ENCODE data around the gene ZNF576.

ZNF576 gene

GRCh38 chr19:43592800-43593350 is 3.5 kb upstream of the ZNF576 start:
- H2BK5ac ChIP-seq (ENCODE audit: low read length): no peak overlapping the region
- no peak overlapping the region for H2BK120ac ChIP-seq (ENCODE audit: low read depth, low read length)
- no peak overlapping the region for H3K56ac ChIP-seq (ENCODE audit: low read length)
- H3K36me3 ChIP-seq (ENCODE audit: control insufficient read depth, insufficient read depth, low read length): no peaks in the 10 kb centered on the region
- H3K79me2 ChIP-seq (ENCODE audit: control insufficient read depth, insufficient read depth, low read length): peaks cover 11% of the 10 kb centered on the region
- H2AK5ac ChIP-seq (ENCODE audit: low read length): no peak overlapping the region
- H3K4me1 ChIP-seq (ENCODE audit: control insufficient read depth, low read depth, low read length): peaks cover 1% of the 10 kb centered on the region
- H2BK15ac ChIP-seq (replicated peaks; ENCODE audit: low read depth): no peak overlapping the region
- H3K18ac ChIP-seq (ENCODE audit: low read length): no peak overlapping the region
- no peak overlapping the region for H3K4me3 ChIP-seq (ENCODE audit: low read length)
- H3K23ac ChIP-seq (ENCODE audit: low read length): no peak overlapping the region
- H3K4me2 ChIP-seq (ENCODE audit: low read length): no peak overlapping the region
- no peaks in the 10 kb centered on the region for H3K27me3 ChIP-seq (ENCODE audit: insufficient read depth, low read length, poor library complexity)
- H4K8ac ChIP-seq (ENCODE audit: low read depth, low read length): no peak overlapping the region
- H4K5ac ChIP-seq (ENCODE audit: low read length): no peak overlapping the region
- WGBS (ENCODE audit: extremely low coverage, insufficient coverage, low lambda C conversion rate): no CpG with 5 or more reads among the region's 37 CpGs
- no peak overlapping the region for H3K4ac ChIP-seq (ENCODE audit: low read depth, low read length)
- peaks cover 8% of the 10 kb centered on the region for H3K79me1 ChIP-seq (ENCODE audit: low read length)
- no peak overlapping the region for H3K27ac ChIP-seq (ENCODE audit: low read depth, low read length)
- DNase-seq: no peak
- no peak overlapping the region for H3K9ac ChIP-seq (ENCODE audit: low read length)

GRCh38 chr19:43594081-43594697 is 2.2 kb upstream of the ZNF576 start:
- Histone ChIP-seq H4K5ac (ENCODE audit: low read length) (no peak overlapping the region), H3K27me3 (ENCODE audit: insufficient read depth, low read length, poor library complexity) (no peaks in the 10 kb centered on the region), H3K9ac (ENCODE audit: low read length) (peak overlapping the region; percentile 89), H2AK5ac (ENCODE audit: low read length) (no peak overlapping the region), H4K8ac (ENCODE audit: low read depth, low read length) (no peak overlapping the region), H3K79me2 (ENCODE audit: control insufficient read depth, insufficient read depth, low read length) (peaks cover 17% of the 10 kb centered on the region), H3K4me2 (ENCODE audit: low read length) (no peak overlapping the region), H3K4ac (ENCODE audit: low read depth, low read length) (no peak overlapping the region), H3K18ac (ENCODE audit: low read length) (no peak overlapping the region), H3K36me3 (ENCODE audit: control insufficient read depth, insufficient read depth, low read length) (no peaks in the 10 kb centered on the region), H3K4me3 (ENCODE audit: low read length) (no peak overlapping the region), H2BK120ac (ENCODE audit: low read depth, low read length) (no peak overlapping the region), H3K23ac (ENCODE audit: low read length) (no peak overlapping the region), H3K79me1 (ENCODE audit: low read length) (peaks cover 16% of the 10 kb centered on the region), H3K56ac (ENCODE audit: low read length) (peak overlapping the region; percentile 42), H3K27ac (ENCODE audit: low read depth, low read length) (no peak overlapping the region), H2BK5ac (ENCODE audit: low read length) (no peak overlapping the region), H3K4me1 (ENCODE audit: control insufficient read depth, low read depth, low read length) (peaks cover 1% of the 10 kb centered on the region), H2BK15ac (replicated peaks; ENCODE audit: low read depth) (no peak overlapping the region)
- no CpG with 5 or more reads among the region's 10 CpGs for WGBS (ENCODE audit: extremely low coverage, insufficient coverage, low lambda C conversion rate)
- DNase-seq: no peak

GRCh38 chr19:43594710-43595604 is 1.4 kb upstream of the ZNF576 start:
- Histone ChIP-seq H2AK5ac (ENCODE audit: low read length) (no peak overlapping the region), H3K18ac (ENCODE audit: low read length) (peak overlapping the region; percentile 30), H3K4me2 (ENCODE audit: low read length) (peak overlapping the region; percentile 79), H3K9ac (ENCODE audit: low read length) (peak overlapping the region; percentile 89), H3K4me1 (ENCODE audit: control insufficient read depth, low read depth, low read length) (peaks cover 1% of the 10 kb centered on the region), H3K27ac (ENCODE audit: low read depth, low read length) (no peak overlapping the region), H3K4me3 (ENCODE audit: low read length) (peak overlapping the region; percentile 85), H3K4ac (ENCODE audit: low read depth, low read length) (no peak overlapping the region), H2BK15ac (replicated peaks; ENCODE audit: low read depth) (no peak overlapping the region), H3K36me3 (ENCODE audit: control insufficient read depth, insufficient read depth, low read length) (no peaks in the 10 kb centered on the region), H3K79me1 (ENCODE audit: low read length) (peaks cover 16% of the 10 kb centered on the region), H3K79me2 (ENCODE audit: control insufficient read depth, insufficient read depth, low read length) (peaks cover 17% of the 10 kb centered on the region), H4K5ac (ENCODE audit: low read length) (no peak overlapping the region), H3K27me3 (ENCODE audit: insufficient read depth, low read length, poor library complexity) (no peaks in the 10 kb centered on the region), H2BK5ac (ENCODE audit: low read length) (no peak overlapping the region), H3K56ac (ENCODE audit: low read length) (peak overlapping the region; percentile 89), H3K23ac (ENCODE audit: low read length) (peak overlapping the region; percentile 48), H4K8ac (ENCODE audit: low read depth, low read length) (no peak overlapping the region), H2BK120ac (ENCODE audit: low read depth, low read length) (no peak overlapping the region)
- WGBS (ENCODE audit: extremely low coverage, insufficient coverage, low lambda C conversion rate): no CpG with 5 or more reads among the region's 64 CpGs
- peak; percentile 84 for DNase-seq

GRCh38 chr19:43595605-43595998 is 793 bp upstream of the ZNF576 start:
- Histone ChIP-seq H3K9ac (ENCODE audit: low read length) (peak overlapping the region; percentile 89), H3K4ac (ENCODE audit: low read depth, low read length) (no peak overlapping the region), H3K4me1 (ENCODE audit: control insufficient read depth, low read depth, low read length) (peaks cover 1% of the 10 kb centered on the region), H3K23ac (ENCODE audit: low read length) (no peak overlapping the region), H3K27me3 (ENCODE audit: insufficient read depth, low read length, poor library complexity) (no peaks in the 10 kb centered on the region), H3K56ac (ENCODE audit: low read length) (peak overlapping the region; percentile 89), H4K5ac (ENCODE audit: low read length) (no peak overlapping the region), H3K79me2 (ENCODE audit: control insufficient read depth, insufficient read depth, low read length) (peaks cover 17% of the 10 kb centered on the region), H2BK5ac (ENCODE audit: low read length) (no peak overlapping the region), H3K18ac (ENCODE audit: low read length) (no peak overlapping the region), H3K79me1 (ENCODE audit: low read length) (peaks cover 16% of the 10 kb centered on the region), H2BK120ac (ENCODE audit: low read depth, low read length) (no peak overlapping the region), H4K8ac (ENCODE audit: low read depth, low read length) (no peak overlapping the region), H3K36me3 (ENCODE audit: control insufficient read depth, insufficient read depth, low read length) (no peaks in the 10 kb centered on the region), H2BK15ac (replicated peaks; ENCODE audit: low read depth) (no peak overlapping the region), H3K4me2 (ENCODE audit: low read length) (peak overlapping the region; percentile 79), H2AK5ac (ENCODE audit: low read length) (no peak overlapping the region), H3K4me3 (ENCODE audit: low read length) (peak overlapping the region; percentile 85), H3K27ac (ENCODE audit: low read depth, low read length) (peak overlapping the region; percentile 38)
- DNase-seq: no peak
- WGBS (ENCODE audit: extremely low coverage, insufficient coverage, low lambda C conversion rate): no CpG with 5 or more reads among the region's 18 CpGs

- DNase-seq: no peak
- Histone ChIP-seq H3K27ac (ENCODE audit: low read depth, low read length) (no peak overlapping the region), H2AK5ac (ENCODE audit: low read length) (no peak overlapping the region), H3K4me2 (ENCODE audit: low read length) (peak overlapping the region; percentile 81), H3K4me1 (ENCODE audit: control insufficient read depth, low read depth, low read length) (peaks cover 1% of the 10 kb centered on the region), H3K36me3 (ENCODE audit: control insufficient read depth, insufficient read depth, low read length) (no peaks in the 10 kb centered on the region), H3K79me1 (ENCODE audit: low read length) (peaks cover 16% of the 10 kb centered on the region), H3K4ac (ENCODE audit: low read depth, low read length) (no peak overlapping the region), H2BK120ac (ENCODE audit: low read depth, low read length) (no peak overlapping the region), H3K27me3 (ENCODE audit: insufficient read depth, low read length, poor library complexity) (no peaks in the 10 kb centered on the region), H2BK15ac (replicated peaks; ENCODE audit: low read depth) (no peak overlapping the region), H3K23ac (ENCODE audit: low read length) (no peak overlapping the region), H3K18ac (ENCODE audit: low read length) (no peak overlapping the region), H3K4me3 (ENCODE audit: low read length) (peak overlapping the region; percentile 72), H3K56ac (ENCODE audit: low read length) (peak overlapping the region; percentile 86), H3K79me2 (ENCODE audit: control insufficient read depth, insufficient read depth, low read length) (peaks cover 17% of the 10 kb centered on the region), H4K5ac (ENCODE audit: low read length) (no peak overlapping the region), H2BK5ac (ENCODE audit: low read length) (no peak overlapping the region), H3K9ac (ENCODE audit: low read length) (peak overlapping the region; percentile 84), H4K8ac (ENCODE audit: low read depth, low read length) (peak overlapping the region; percentile 16)
- no CpG with 5 or more reads among the region's 7 CpGs for WGBS (ENCODE audit: extremely low coverage, insufficient coverage, low lambda C conversion rate)
These were observed 557 bp downstream of the ZNF576 start for GRCh38 chr19:43596842-43597461.
